ENCODE measurements around the gene ZC3H15. TPM values are rescaled to one million over a fixed set of nuclear protein-coding genes. Genes with fewer than 3 reads are reported as not detected.
"Not testable (repeated sequence)": the region's sequence is repeated elsewhere in the genome, so short reads cannot be mapped to it uniquely, and the experiment has no call there.

The ZC3H15 gene
- 10 to 100 TPM; 78.3 to 82.3 TPM for total RNA-seq

GRCh38 chr2:186485871-186486650, at the start of gene ZC3H15:
Gene ZC3H15 (plus strand): TSS chr2:186486260. CDS start chr2:186486383, 123 bp downstream.
- Mint-ChIP-seq H3K36me3 (peaks cover 20 to 23% of the 10 kb centered on the region in 2 donors), H3K9me3 (peaks cover 0 to 3% of the 10 kb centered on the region in 2 donors), H3K27ac (peak within 1 kb of the TSS; percentile 98 to 100)
- DNase-seq (ENCODE audit: low spot score in 2 of 2) (peak; percentile 90 to 97), ATAC-seq (peak; percentile 90 to 94)

- no peaks in the 10 kb centered on the region for H3K36me3 Mint-ChIP-seq
- H3K27ac Mint-ChIP-seq: no peak overlapping the region
- H3K9me3 Mint-ChIP-seq: peaks cover 0 to 5% of the 10 kb centered on the region in 2 donors
- no peak for DNase-seq (ENCODE audit: low spot score in 2 of 2)
- ATAC-seq: no peak
Observed at GRCh38 chr2:186437719-186438118, 48.3 kb upstream of the ZC3H15 start.

DNA sequence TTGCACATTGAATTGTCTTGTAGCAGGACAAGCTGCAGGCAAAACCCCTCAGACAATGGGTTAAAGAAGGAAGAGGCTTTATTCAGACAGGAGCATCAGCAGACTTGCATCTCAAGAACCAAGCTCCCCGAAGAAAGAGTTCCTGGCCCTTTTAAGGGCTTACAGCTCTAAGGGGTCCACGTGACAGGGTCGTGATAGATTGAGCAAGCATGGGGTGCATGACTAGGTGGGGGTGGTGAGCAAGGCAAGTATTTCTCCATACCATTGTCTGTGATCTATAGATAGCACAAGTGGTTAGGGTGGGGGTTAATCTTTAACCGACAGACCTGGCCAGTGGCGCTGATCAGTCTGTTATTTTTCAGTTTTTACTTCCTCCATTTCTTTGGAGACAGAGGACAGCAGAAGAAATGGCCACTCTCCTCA, 46.4 kb upstream of the ZC3H15 start:
- H3K9me3 Mint-ChIP-seq; ATAC-seq; DNase-seq (ENCODE audit: low spot score in 2 of 2); H3K36me3 Mint-ChIP-seq; H3K27ac Mint-ChIP-seq: not testable (repeated sequence)

- Mint-ChIP-seq H3K36me3 (no peaks in the 10 kb centered on the region), H3K9me3 (peaks cover 0 to 5% of the 10 kb centered on the region in 2 donors), H3K27ac (no peak overlapping the region)
- no peak for ATAC-seq
- DNase-seq (ENCODE audit: low spot score in 2 of 2): no peak
Observed at GRCh38 chr2:186440506-186440905, 45.6 kb upstream of the ZC3H15 start.

DNA sequence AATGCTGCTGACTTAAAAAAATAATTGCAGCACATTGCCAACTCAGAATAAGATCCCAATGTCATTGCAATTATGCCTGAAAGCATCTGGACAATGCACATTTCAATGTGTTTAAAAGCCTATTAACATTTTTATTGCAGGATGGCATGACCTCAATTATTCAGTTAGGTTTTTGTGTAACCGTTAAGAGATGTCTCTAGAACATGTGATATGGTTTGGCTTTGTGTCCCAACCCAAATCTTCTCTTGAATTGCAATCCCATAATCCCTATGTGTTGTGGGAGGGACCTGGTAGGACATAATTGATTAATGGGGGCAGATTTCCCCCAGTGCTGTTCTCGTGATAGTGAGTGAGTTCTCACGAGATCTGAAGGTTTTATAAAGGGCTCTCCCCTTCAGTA, 43.2 kb upstream of the ZC3H15 start:
- Mint-ChIP-seq H3K9me3 (peaks cover 0 to 5% of the 10 kb centered on the region in 2 donors), H3K27ac (no peak overlapping the region), H3K36me3 (no peaks in the 10 kb centered on the region)
- ATAC-seq (no peak), DNase-seq (ENCODE audit: low spot score in 2 of 2) (no peak)

GRCh38 chr2:186443851-186444250, 42.2 kb upstream of the ZC3H15 start:
- Mint-ChIP-seq H3K27ac (no peak overlapping the region), H3K9me3 (peaks cover 0 to 3% of the 10 kb centered on the region in 2 donors), H3K36me3 (no peaks in the 10 kb centered on the region)
- no peak for DNase-seq (ENCODE audit: low spot score in 2 of 2)
- no peak for ATAC-seq

- H3K27ac Mint-ChIP-seq: no peak overlapping the region
- no peak for DNase-seq (ENCODE audit: low spot score in 2 of 2)
- ATAC-seq: no peak
- no peaks in the 10 kb centered on the region for H3K36me3 Mint-ChIP-seq
- H3K9me3 Mint-ChIP-seq: no peaks in the 10 kb centered on the region
Observed at GRCh38 chr2:186445506-186445905, 40.6 kb upstream of the ZC3H15 start.

GRCh38 chr2:186455613-186456012, 30.4 kb upstream of the ZC3H15 start:
- DNase-seq (ENCODE audit: low spot score in 2 of 2) (no peak), ATAC-seq (no peak)
- Mint-ChIP-seq H3K27ac (no peak overlapping the region), H3K36me3 (no peaks in the 10 kb centered on the region), H3K9me3 (no peaks in the 10 kb centered on the region)

DNA sequence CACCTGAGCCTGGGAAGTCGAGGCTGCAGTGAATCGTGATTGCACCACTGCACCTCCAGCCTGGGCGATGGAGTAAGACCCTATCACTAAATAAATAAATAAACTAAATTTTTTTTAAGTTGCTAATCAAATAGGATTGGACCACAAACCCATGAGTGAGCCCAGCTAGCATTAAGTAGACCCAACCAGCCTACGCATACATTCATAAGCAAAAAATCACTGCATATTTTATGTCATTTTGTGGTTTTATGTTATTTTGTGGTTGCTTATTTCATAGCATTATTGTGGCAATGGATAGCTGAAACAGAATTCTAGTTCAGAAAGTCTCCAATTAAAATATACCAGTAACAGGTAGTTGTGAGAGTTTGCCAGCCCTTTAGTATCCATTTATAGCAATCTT, 29.1 kb upstream of the ZC3H15 start:
- ATAC-seq (no peak), DNase-seq (ENCODE audit: low spot score in 2 of 2) (no peak)
- Mint-ChIP-seq H3K36me3 (peaks cover 0 to 4% of the 10 kb centered on the region in 2 donors), H3K9me3 (no peaks in the 10 kb centered on the region), H3K27ac (no peak overlapping the region)

GRCh38 chr2:186457908-186458307, 28.2 kb upstream of the ZC3H15 start:
- ATAC-seq (no peak), DNase-seq (ENCODE audit: low spot score in 2 of 2) (no peak)
- no peak overlapping the region for H3K27ac Mint-ChIP-seq
- H3K36me3 Mint-ChIP-seq: peaks cover 0 to 4% of the 10 kb centered on the region in 2 donors
- no peaks in the 10 kb centered on the region for H3K9me3 Mint-ChIP-seq

DNA sequence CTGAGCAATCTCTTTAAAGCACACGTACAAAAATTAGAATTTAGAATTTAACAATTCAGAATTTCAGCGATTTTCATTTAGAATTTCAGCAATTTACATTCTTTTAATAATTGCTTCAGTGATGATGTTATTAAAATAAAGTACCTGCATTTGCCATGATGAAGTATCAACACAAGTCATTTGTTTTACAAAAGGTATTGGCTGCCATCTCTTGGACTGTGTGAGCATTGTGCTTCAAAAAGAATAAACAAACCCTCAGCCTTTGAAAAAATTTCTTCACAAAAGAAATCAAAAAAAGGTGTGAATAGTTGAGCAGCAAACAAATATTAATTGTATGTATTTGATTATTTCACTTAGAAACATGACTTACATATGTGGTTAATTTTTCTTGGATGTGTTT, 27.1 kb upstream of the ZC3H15 start:
- DNase-seq (ENCODE audit: low spot score in 2 of 2) (no peak), ATAC-seq (no peak)
- H3K36me3 Mint-ChIP-seq: peaks cover 0 to 4% of the 10 kb centered on the region in 2 donors
- no peaks in the 10 kb centered on the region for H3K9me3 Mint-ChIP-seq
- H3K27ac Mint-ChIP-seq: no peak overlapping the region

DNA sequence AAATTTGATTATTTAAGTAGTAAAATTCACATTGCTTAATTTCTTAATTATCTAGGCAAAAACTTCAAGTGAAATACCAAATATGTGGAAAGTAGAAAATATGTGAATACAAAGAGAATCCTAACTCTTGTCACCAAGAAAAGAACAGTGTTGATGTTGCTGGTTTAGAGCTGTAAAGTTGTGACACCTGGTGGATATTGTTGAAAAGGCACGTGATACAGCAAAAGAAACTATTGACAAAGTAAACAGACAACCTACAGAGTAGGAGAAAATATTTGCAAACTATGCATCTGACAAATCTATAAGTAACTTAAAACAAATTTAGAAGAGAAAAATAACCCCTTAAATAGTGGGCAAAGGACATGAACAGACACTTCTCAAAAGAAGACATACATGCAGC, 25.6 kb upstream of the ZC3H15 start:
- Mint-ChIP-seq H3K27ac (no peak overlapping the region), H3K9me3 (no peaks in the 10 kb centered on the region), H3K36me3 (peaks cover 0 to 4% of the 10 kb centered on the region in 2 donors)
- ATAC-seq (no peak), DNase-seq (ENCODE audit: low spot score in 2 of 2) (no peak)

DNA sequence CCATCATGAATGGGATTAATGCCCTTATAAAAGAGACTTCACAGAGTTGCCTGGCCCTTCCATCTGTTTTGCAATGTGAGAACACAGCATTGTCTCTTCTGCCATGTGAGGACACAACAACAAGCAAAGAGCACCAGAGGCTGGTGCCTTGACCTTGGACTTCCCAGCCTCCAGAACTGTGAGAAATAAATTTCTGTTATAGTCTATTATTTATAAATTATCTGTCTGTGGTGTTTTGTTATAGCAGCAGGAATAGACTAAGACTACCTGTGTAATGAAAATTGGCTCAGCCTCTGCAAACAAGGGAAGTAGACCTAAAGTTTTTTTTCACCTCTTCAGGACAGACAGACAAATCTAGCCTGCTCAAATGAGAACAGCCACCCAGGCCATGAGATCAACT, 19.3 kb upstream of the ZC3H15 start:
- peaks cover 0 to 10% of the 10 kb centered on the region in 2 donors for H3K9me3 Mint-ChIP-seq
- ATAC-seq: no peak
- DNase-seq (ENCODE audit: low spot score in 2 of 2): no peak
- H3K27ac Mint-ChIP-seq: no peak overlapping the region
- peaks cover 10 to 12% of the 10 kb centered on the region in 2 donors for H3K36me3 Mint-ChIP-seq

DNA sequence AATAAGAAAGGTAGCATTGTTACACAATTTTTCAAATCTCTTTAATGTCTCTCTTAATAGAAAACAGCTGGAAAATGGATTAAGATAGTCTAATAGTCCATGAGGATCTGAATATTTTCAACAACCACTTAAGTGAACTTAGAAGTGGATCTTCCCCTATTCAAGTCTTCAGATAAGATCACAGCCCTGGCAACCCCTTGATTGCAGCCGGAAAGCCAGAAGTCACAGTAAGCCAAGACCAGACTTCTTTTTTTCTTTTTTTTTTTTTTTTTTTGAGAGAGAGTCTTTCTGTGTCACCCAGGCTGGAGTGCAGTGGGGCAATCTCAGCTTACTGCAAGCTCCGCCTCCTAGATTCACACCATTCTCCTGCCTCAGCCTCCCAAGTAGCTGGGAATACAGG, 18.6 kb upstream of the ZC3H15 start:
- Mint-ChIP-seq H3K27ac (no peak overlapping the region), H3K36me3 (peaks cover 17 to 18% of the 10 kb centered on the region in 2 donors), H3K9me3 (peaks cover 0 to 14% of the 10 kb centered on the region in 2 donors)
- DNase-seq (ENCODE audit: low spot score in 2 of 2): no peak
- ATAC-seq: no peak

DNA sequence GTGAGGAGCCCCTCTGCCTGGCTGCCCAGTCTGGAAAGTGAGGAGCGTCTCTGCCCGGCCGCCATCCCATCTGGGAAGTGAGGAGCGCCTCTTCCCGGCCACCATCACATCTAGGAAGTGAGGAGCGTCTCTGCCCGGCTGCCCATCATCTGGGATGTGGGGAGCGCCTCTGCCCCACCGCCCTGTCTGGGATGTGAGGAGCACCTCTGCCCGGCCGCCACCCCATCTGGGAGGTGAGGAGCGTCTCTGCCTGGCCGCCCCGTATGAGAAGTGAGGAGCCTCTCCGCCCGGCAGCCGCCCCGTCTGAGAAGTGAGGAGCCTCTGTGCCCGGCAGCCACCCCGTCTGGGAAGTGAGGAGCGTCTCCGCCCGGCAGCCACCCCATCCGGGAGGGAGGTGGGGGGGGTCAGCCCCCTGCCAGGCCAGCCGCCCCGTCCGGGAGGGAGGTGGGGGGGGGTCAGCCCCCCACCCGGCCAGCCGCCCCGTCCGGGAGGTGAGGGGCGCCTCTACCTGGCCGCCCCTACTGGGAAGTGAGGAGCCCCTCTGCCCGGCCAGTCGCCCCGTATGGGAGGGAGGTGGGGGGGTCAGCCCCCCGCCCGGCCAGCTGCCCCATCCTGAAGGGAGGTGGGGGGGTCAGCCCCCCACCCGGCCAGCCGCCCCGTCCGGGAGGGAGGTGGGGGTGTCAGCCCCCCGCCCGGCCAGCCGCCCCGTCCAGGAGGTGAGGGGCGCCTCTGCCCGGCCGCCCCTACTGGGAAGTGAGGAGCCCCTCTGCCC, 13.2 kb upstream of the ZC3H15 start:
- not testable (repeated sequence) for DNase-seq (ENCODE audit: low spot score in 2 of 2)

GRCh38 chr2:186474239-186474638, 11.8 kb upstream of the ZC3H15 start:
- H3K9me3 Mint-ChIP-seq: peaks cover 3 to 14% of the 10 kb centered on the region in 2 donors
- not testable (repeated sequence) for DNase-seq (ENCODE audit: low spot score in 2 of 2)

More for the DNA sequence above, 13.2 kb upstream of the ZC3H15 start:
- not testable (repeated sequence) for ATAC-seq, H3K27ac Mint-ChIP-seq
- Mint-ChIP-seq H3K36me3 (peaks cover 12 to 19% of the 10 kb centered on the region in 2 donors), H3K9me3 (peaks cover 2 to 14% of the 10 kb centered on the region in 2 donors)

DNA sequence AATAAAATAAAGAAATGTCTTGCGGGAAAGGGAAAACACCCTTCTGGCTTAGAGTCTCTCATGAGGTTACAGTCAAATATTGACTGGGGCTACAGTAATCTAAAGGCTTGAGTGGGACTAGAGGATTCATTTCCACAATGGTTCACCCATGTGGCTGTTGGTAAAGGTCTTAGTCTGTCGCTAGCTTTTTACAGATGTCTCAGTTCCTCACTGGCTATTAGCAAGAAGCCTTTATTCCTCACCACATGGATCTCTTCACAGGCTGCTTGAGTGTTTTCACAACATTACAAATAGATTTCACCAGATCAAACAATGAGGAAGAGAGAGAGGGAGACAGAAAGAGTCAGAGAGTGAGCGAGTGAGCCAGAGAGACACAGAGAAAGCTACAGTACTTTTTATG, 8.3 kb upstream of the ZC3H15 start:
- ATAC-seq (peak in 1 of 2 donors; percentile 32), DNase-seq (ENCODE audit: low spot score in 2 of 2) (no peak)
- no peaks in the 10 kb centered on the region for H3K36me3 Mint-ChIP-seq
- peaks cover 3 to 4% of the 10 kb centered on the region in 2 donors for H3K9me3 Mint-ChIP-seq
- no peak overlapping the region for H3K27ac Mint-ChIP-seq

More at GRCh38 chr2:186474239-186474638, 11.8 kb upstream of the ZC3H15 start:
- not testable (repeated sequence) for H3K27ac Mint-ChIP-seq, ATAC-seq
- H3K36me3 Mint-ChIP-seq: peaks cover 6 to 19% of the 10 kb centered on the region in 2 donors
